Measurements from ENCODE around the gene CDK13. TPM values are rescaled to one million over a fixed set of nuclear protein-coding genes. Genes with fewer than 3 reads are reported as not detected.

The CDK13 gene
- total and polyA plus RNA-seq, 9 of the 15 experiments (the other 6 are each of a cell fraction or from before 2014, with no cell fraction given): 9.8 to 46.1 (median 32.4) TPM

GRCh38 chr7:39985398-39985918 is 35.4 kb downstream of the CDK13 start:
- Histone ChIP-seq H3K9ac (ENCODE audit: insufficient read depth in 1 of 2, low read depth in 2 of 2, low read length in 2 of 2) (no peak overlapping the region), H3K4me2 (ENCODE audit: insufficient read depth, low read length) (no peak overlapping the region), H3K79me2 (ENCODE audit: control insufficient read depth, insufficient read depth, low read length) (peaks cover 71% of the 10 kb centered on the region), H3K4me3 (no peak overlapping the region), H3K9me3 (replicated peaks; ENCODE audit: control insufficient read depth, insufficient read depth, low read depth, low read length) (no peaks in the 10 kb centered on the region), H3K4me1 (replicated peaks in 1 of 2; ENCODE audit: control insufficient read depth in 2 of 2, insufficient read depth in 2 of 2, low read length in 2 of 2) (no peaks in the 10 kb centered on the region; a peak in 2 of 5 replicates), H2AFZ (ENCODE audit: low read depth, low read length) (no peak overlapping the region), H3K27ac (ENCODE audit: extremely low read depth, low read depth, low read length) (no peak overlapping the region), H3K27me3 (ENCODE audit: control insufficient read depth in 2 of 2, insufficient read depth in 2 of 2, low read length in 2 of 2) (no peaks in the 10 kb centered on the region), H3K9me1 (ENCODE audit: control insufficient read depth, insufficient read depth, low read length) (no peaks in the 10 kb centered on the region), H3K36me3 (ENCODE audit: control insufficient read depth, insufficient read depth, low read length) (peaks cover 15% of the 10 kb centered on the region), H4K20me1 (replicated peaks; ENCODE audit: control insufficient read depth, insufficient read depth, low read length) (no peaks in the 10 kb centered on the region; the same call in 1 of the 2 replicates)
- DNase-seq (ENCODE audit: extremely low read depth in 1 of 4, low spot score in 3 of 4): no peak
- ChIA-PET POLR2A (interaction anchor here (1.0 to 1.7 kb wide), 2 partner anchors 12 to 31 kb away, joined by 4 read pairs; no protein-coding TSS in a partner anchor), CTCF (ENCODE audit: low intra/inter-chr PET ratio) (no interaction called here)
- no peak for TF ChIP-seq ZNF586 (CRISPR knock-in tag; conservative IDR thresholded peaks at IDR 0.05)
- no peak for TF ChIP-seq BCOR (IDR thresholded peaks at IDR 0.05)
- no peak for TF ChIP-seq TRIM24 (IDR thresholded peaks at IDR 0.05)
- no peak for TF ChIP-seq NFYB (IDR thresholded peaks at IDR 0.05; ENCODE audit: extremely low read depth, insufficient read length)
- TF ChIP-seq PCBP2 (IDR thresholded peaks at IDR 0.05; ENCODE audit: low read depth, low read length, poor library complexity, severe bottlenecking): no peak
- TF ChIP-seq MAZ (CRISPR knock-in tag; conservative IDR thresholded peaks at IDR 0.05 in 1 of 2, IDR thresholded peaks at IDR 0.05 in 1 of 2): no peak
- no peak for TF ChIP-seq VEZF1 (CRISPR knock-in tag; IDR thresholded peaks at IDR 0.05)
- no peak for TF ChIP-seq ZNF324 (CRISPR knock-in tag; IDR thresholded peaks at IDR 0.05)
- no peak for TF ChIP-seq FOXA1 (IDR thresholded peaks at IDR 0.05; ENCODE audit: borderline replicate concordance)
- TF ChIP-seq SNRNP70 (optimal IDR thresholded peaks at IDR 0.05; ENCODE audit: low read depth, low read length): no peak
- BruUV-seq (replicated peaks): no TSS peak
- intact Hi-C loops (cut with micrococcal nuclease): no loop called here
- FAIRE-seq: peak; percentile 26
- in situ Hi-C loops (cut with MboI): no loop called here
- 85% methylated on average over 4 of the region's 4 CpGs for WGBS (ENCODE audit: insufficient coverage, low coverage, missing lambda C conversion rate)
- ATAC-seq: peak; percentile 41
